Sigmoid colon (tissue), 4 donors: ENCODE measurements around the gene PRSS2.

Experiments used
- EP300 ChIP-seq, 4 donors: sonication (generic); formaldehyde crosslinking; IDR thresholded peaks; one replicate each; pipeline ENCODE4 v1.6.1; 2017; ENCODE audit warnings: antibody characterized with exemption in 4 of 4
- TF ChIP-seq, protein P1 (sequence below), 4 experiments: fragments of 450-650 bp in 3 of 4; fragments of 200-600 bp in 1 of 4; IDR thresholded peaks; one replicate each; pipeline ENCODE4 v1.5.1; 2016 to 2019; ENCODE audit warnings: antibody characterized with exemption in 4 of 4, mild to moderate bottlenecking in 3 of 4, moderate library complexity in 2 of 4

GRCh38 chr7:142770661-142771352, at the start of gene PRSS2:
- TF ChIP-seq, protein P1, sequence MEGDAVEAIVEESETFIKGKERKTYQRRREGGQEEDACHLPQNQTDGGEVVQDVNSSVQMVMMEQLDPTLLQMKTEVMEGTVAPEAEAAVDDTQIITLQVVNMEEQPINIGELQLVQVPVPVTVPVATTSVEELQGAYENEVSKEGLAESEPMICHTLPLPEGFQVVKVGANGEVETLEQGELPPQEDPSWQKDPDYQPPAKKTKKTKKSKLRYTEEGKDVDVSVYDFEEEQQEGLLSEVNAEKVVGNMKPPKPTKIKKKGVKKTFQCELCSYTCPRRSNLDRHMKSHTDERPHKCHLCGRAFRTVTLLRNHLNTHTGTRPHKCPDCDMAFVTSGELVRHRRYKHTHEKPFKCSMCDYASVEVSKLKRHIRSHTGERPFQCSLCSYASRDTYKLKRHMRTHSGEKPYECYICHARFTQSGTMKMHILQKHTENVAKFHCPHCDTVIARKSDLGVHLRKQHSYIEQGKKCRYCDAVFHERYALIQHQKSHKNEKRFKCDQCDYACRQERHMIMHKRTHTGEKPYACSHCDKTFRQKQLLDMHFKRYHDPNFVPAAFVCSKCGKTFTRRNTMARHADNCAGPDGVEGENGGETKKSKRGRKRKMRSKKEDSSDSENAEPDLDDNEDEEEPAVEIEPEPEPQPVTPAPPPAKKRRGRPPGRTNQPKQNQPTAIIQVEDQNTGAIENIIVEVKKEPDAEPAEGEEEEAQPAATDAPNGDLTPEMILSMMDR (IDR thresholded peaks at IDR 0.05): no peak
- no peak for TF ChIP-seq EP300 (IDR thresholded peaks at IDR 0.05)
